Measurements from ENCODE around the gene AFTPH.
A peak's percentile ranks its signal among the peaks of the same experiment; 100 is the strongest.

AFTPH gene

GRCh38 chr2:64485961-64486360, 38.2 kb upstream of the AFTPH start:
- ChIA-PET CTCF (interaction anchor here (0.6 to 10.4 kb wide), 10 partner anchors 9 to 157 kb away, joined by 3 to 315 read pairs (median 3); no protein-coding TSS in a partner anchor), POLR2A (no interaction called here)
- DNase-seq (ENCODE audit: low read depth, low spot score): no peak
- no peak for TF ChIP-seq CTCF (IDR thresholded peaks at IDR 0.05; ENCODE audit: insufficient read depth, low read length, missing control alignments)
- H3K4me3 ChIP-seq (ENCODE audit: low read depth, low read length): no peak overlapping the region

- no peak for DNase-seq (ENCODE audit: low read depth, low spot score)
- no peak overlapping the region for H3K4me3 ChIP-seq (ENCODE audit: low read depth, low read length)
- POLR2A ChIA-PET: no interaction called here
Measured at GRCh38 chr2:64487256-64488049, 36.7 kb upstream of the AFTPH start.

GRCh38 chr2:64488050-64488974, 35.8 kb upstream of the AFTPH start:
- no peak for DNase-seq (ENCODE audit: low read depth, low spot score)
- no peak overlapping the region for H3K4me3 ChIP-seq (ENCODE audit: low read depth, low read length)
- CTCF ChIA-PET: interaction anchor here (0.6 to 10.4 kb wide), 69 partner anchors 8 to 1623 kb away, joined by 3 to 315 read pairs (median 5); partner anchors contain the start of gene AFTPH

More at GRCh38 chr2:64487256-64488049, 36.7 kb upstream of the AFTPH start:
- CTCF ChIA-PET: interaction anchor here (0.7 to 10.4 kb wide), 65 partner anchors 9 to 508 kb away, joined by 3 to 315 read pairs (median 5); partner anchors contain the start of gene AFTPH
- no peak for TF ChIP-seq CTCF (IDR thresholded peaks at IDR 0.05; ENCODE audit: insufficient read depth, low read length, missing control alignments)

GRCh38 chr2:64489081-64489751, 34.9 kb upstream of the AFTPH start:
- H3K4me3 ChIP-seq (ENCODE audit: low read depth, low read length): no peak overlapping the region
- no peak for DNase-seq (ENCODE audit: low read depth, low spot score)
- POLR2A ChIA-PET: no interaction called here
- TF ChIP-seq CTCF (IDR thresholded peaks at IDR 0.05; ENCODE audit: insufficient read depth, low read length, missing control alignments): no peak
- CTCF ChIA-PET: interaction anchor here (0.7 to 10.4 kb wide), 18 partner anchors 7 to 439 kb away, joined by 3 to 315 read pairs (median 12); partner anchors contain the start of gene AFTPH

More at GRCh38 chr2:64488050-64488974, 35.8 kb upstream of the AFTPH start:
- POLR2A ChIA-PET: no interaction called here
- TF ChIP-seq CTCF (IDR thresholded peaks at IDR 0.05; ENCODE audit: insufficient read depth, low read length, missing control alignments): peak; percentile 83

GRCh38 chr2:64491426-64491825, 32.7 kb upstream of the AFTPH start:
- H3K4me3 ChIP-seq (ENCODE audit: low read depth, low read length): no peak overlapping the region
- no peak for TF ChIP-seq CTCF (IDR thresholded peaks at IDR 0.05; ENCODE audit: insufficient read depth, low read length, missing control alignments)
- ChIA-PET POLR2A (no interaction called here), CTCF (interaction anchor here (0.9 to 10.4 kb wide), 5 partner anchors 8 to 441 kb away, joined by 3 to 315 read pairs (median 5); no protein-coding TSS in a partner anchor)
- peak; percentile 2 for DNase-seq (ENCODE audit: low read depth, low spot score)

Measured in AG04449 (cell line).